Measurements from ENCODE around the gene OSM. TPM values are rescaled to one million over a fixed set of nuclear protein-coding genes. Genes with fewer than 3 reads are reported as not detected.

OSM gene
- total and polyA plus RNA-seq, 2 experiments from 2014 or later: not detected

DNA sequence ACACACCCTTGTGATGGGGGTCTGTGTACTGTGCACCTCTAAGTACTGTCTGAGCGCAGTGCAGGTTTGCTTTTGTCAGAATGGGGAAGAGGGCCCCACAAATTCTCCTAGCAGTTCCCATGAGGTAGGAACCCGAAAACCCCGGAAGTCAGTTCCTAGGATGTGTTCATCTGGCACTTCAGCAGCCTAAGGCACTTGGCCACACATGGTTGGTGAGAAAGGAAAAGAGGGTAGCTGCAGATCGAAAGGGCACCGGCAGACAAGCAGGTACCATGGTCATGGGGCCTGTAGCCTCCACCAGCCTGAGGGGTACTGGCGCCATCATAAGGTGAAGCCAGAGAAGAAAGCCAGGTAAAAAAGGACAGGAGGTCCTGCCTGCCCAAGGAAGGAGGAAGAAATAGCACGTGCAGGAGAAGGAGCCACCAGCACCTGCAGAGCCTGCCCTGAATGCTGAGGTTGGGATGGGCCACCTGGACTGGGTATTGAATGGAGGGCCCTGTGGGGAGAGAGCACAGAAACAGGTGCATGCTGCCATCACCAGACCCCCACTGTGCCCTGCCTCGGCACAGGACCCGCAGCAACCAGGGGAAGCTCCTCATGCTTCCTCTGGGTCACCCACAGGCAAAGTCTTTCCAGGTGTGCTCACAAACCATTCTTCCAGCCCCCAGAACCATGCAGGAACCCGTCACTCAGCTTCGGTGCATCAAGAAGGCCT, 30.8 kb upstream of the OSM start:
- Histone ChIP-seq H4K20me1 (replicated peaks; ENCODE audit: insufficient read depth) (no peaks in the 10 kb centered on the region), H3K4me1 (ENCODE audit: insufficient read depth) (no peaks in the 10 kb centered on the region), H2AFZ (no peak overlapping the region), H3K27ac (ENCODE audit: low read depth) (no peak overlapping the region), H3K4me2 (no peak overlapping the region), H3K4me3 (no peak overlapping the region), H3F3A (replicated peaks; ENCODE audit: low read depth) (no peaks in the 10 kb centered on the region), H3K27me3 (ENCODE audit: insufficient read depth) (no peaks in the 10 kb centered on the region), H3K36me3 (ENCODE audit: insufficient read depth) (no peaks in the 10 kb centered on the region), H3K9me2 (ENCODE audit: insufficient read depth) (no peaks in the 10 kb centered on the region), H3K79me2 (replicated peaks; ENCODE audit: insufficient read depth) (no peaks in the 10 kb centered on the region)
- Mint-ChIP-seq H3K36me3 (ENCODE audit: low read depth) (no peaks in the 10 kb centered on the region; the same call in 2 of the 3 replicates), H3K4me1 (peaks cover 16% of the 10 kb centered on the region), H3K27me3 (ENCODE audit: insufficient read depth, low read depth, poor library complexity) (peaks cover 11% of the 10 kb centered on the region), H3K27ac (no peak overlapping the region), H3K4me3 (no peak overlapping the region), H3K9me3 (no peaks in the 10 kb centered on the region)
- no peak for ATAC-seq
- TF ChIP-seq POLR2AphosphoS5 (IDR thresholded peaks at IDR 0.05; ENCODE audit: low read depth) (no peak), ZNF331 (CRISPR knock-in tag; IDR thresholded peaks at IDR 0.05; ENCODE audit: low read depth) (no peak)
- TF ChIP-seq, protein P1, sequence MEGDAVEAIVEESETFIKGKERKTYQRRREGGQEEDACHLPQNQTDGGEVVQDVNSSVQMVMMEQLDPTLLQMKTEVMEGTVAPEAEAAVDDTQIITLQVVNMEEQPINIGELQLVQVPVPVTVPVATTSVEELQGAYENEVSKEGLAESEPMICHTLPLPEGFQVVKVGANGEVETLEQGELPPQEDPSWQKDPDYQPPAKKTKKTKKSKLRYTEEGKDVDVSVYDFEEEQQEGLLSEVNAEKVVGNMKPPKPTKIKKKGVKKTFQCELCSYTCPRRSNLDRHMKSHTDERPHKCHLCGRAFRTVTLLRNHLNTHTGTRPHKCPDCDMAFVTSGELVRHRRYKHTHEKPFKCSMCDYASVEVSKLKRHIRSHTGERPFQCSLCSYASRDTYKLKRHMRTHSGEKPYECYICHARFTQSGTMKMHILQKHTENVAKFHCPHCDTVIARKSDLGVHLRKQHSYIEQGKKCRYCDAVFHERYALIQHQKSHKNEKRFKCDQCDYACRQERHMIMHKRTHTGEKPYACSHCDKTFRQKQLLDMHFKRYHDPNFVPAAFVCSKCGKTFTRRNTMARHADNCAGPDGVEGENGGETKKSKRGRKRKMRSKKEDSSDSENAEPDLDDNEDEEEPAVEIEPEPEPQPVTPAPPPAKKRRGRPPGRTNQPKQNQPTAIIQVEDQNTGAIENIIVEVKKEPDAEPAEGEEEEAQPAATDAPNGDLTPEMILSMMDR (conservative IDR thresholded peaks at IDR 0.05; ENCODE audit: low read depth in 2 of 2): peak in 1 of 2 experiments; percentile 39; a peak in 1 of 4 replicates
- DNase-seq (ENCODE audit: low spot score): no peak

DNA sequence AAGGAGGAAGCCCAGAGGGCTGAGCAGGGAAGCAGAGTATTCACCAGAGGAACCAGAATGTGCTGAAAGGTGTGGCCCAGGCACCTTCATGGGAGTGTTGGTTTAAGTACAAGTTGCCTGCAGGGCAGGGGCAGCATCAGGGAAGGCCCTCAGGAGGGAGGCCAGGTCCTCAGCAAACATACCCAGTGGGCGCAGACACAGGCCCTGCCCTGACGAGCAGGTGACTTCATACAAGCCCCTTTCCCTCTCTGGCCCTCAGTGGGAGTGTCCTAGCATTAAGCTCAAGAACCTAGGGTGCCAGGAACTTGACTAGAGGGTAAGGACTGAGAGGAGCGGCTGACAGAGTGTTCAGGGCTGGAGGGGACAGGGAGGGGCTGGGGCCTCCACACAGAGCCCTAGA, 30.2 kb upstream of the OSM start:
- Mint-ChIP-seq H3K36me3 (ENCODE audit: low read depth) (no peaks in the 10 kb centered on the region; the same call in 2 of the 3 replicates), H3K9me3 (no peaks in the 10 kb centered on the region), H3K4me3 (no peak overlapping the region; the same call in 2 of the 3 replicates), H3K4me1 (peaks cover 16% of the 10 kb centered on the region), H3K27ac (no peak overlapping the region), H3K27me3 (ENCODE audit: insufficient read depth, low read depth, poor library complexity) (peaks cover 10% of the 10 kb centered on the region)
- H3K9me2 ChIP-seq (ENCODE audit: insufficient read depth): no peaks in the 10 kb centered on the region
- H3F3A ChIP-seq (replicated peaks; ENCODE audit: low read depth): no peaks in the 10 kb centered on the region
- no peak overlapping the region for H3K4me2 ChIP-seq
- no peaks in the 10 kb centered on the region for H3K4me1 ChIP-seq (ENCODE audit: insufficient read depth)
- no peaks in the 10 kb centered on the region for H3K36me3 ChIP-seq (ENCODE audit: insufficient read depth)
- no peaks in the 10 kb centered on the region for H4K20me1 ChIP-seq (replicated peaks; ENCODE audit: insufficient read depth)
- H3K27ac ChIP-seq (ENCODE audit: low read depth): no peak overlapping the region
- no peak for ATAC-seq
- no peak overlapping the region for H3K4me3 ChIP-seq
- H3K27me3 ChIP-seq (ENCODE audit: insufficient read depth): no peaks in the 10 kb centered on the region
- H3K79me2 ChIP-seq (replicated peaks; ENCODE audit: insufficient read depth): no peaks in the 10 kb centered on the region
- no peak overlapping the region for H2AFZ ChIP-seq
- no peak for DNase-seq (ENCODE audit: low spot score)
- TF ChIP-seq, protein P2, sequence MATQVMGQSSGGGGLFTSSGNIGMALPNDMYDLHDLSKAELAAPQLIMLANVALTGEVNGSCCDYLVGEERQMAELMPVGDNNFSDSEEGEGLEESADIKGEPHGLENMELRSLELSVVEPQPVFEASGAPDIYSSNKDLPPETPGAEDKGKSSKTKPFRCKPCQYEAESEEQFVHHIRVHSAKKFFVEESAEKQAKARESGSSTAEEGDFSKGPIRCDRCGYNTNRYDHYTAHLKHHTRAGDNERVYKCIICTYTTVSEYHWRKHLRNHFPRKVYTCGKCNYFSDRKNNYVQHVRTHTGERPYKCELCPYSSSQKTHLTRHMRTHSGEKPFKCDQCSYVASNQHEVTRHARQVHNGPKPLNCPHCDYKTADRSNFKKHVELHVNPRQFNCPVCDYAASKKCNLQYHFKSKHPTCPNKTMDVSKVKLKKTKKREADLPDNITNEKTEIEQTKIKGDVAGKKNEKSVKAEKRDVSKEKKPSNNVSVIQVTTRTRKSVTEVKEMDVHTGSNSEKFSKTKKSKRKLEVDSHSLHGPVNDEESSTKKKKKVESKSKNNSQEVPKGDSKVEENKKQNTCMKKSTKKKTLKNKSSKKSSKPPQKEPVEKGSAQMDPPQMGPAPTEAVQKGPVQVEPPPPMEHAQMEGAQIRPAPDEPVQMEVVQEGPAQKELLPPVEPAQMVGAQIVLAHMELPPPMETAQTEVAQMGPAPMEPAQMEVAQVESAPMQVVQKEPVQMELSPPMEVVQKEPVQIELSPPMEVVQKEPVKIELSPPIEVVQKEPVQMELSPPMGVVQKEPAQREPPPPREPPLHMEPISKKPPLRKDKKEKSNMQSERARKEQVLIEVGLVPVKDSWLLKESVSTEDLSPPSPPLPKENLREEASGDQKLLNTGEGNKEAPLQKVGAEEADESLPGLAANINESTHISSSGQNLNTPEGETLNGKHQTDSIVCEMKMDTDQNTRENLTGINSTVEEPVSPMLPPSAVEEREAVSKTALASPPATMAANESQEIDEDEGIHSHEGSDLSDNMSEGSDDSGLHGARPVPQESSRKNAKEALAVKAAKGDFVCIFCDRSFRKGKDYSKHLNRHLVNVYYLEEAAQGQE (IDR thresholded peaks at IDR 0.05; ENCODE audit: unreplicated experiment): no peak
- no peak for TF ChIP-seq EZH2phosphoT487 (IDR thresholded peaks at IDR 0.05; ENCODE audit: unreplicated experiment)
- TF ChIP-seq, protein P3, sequence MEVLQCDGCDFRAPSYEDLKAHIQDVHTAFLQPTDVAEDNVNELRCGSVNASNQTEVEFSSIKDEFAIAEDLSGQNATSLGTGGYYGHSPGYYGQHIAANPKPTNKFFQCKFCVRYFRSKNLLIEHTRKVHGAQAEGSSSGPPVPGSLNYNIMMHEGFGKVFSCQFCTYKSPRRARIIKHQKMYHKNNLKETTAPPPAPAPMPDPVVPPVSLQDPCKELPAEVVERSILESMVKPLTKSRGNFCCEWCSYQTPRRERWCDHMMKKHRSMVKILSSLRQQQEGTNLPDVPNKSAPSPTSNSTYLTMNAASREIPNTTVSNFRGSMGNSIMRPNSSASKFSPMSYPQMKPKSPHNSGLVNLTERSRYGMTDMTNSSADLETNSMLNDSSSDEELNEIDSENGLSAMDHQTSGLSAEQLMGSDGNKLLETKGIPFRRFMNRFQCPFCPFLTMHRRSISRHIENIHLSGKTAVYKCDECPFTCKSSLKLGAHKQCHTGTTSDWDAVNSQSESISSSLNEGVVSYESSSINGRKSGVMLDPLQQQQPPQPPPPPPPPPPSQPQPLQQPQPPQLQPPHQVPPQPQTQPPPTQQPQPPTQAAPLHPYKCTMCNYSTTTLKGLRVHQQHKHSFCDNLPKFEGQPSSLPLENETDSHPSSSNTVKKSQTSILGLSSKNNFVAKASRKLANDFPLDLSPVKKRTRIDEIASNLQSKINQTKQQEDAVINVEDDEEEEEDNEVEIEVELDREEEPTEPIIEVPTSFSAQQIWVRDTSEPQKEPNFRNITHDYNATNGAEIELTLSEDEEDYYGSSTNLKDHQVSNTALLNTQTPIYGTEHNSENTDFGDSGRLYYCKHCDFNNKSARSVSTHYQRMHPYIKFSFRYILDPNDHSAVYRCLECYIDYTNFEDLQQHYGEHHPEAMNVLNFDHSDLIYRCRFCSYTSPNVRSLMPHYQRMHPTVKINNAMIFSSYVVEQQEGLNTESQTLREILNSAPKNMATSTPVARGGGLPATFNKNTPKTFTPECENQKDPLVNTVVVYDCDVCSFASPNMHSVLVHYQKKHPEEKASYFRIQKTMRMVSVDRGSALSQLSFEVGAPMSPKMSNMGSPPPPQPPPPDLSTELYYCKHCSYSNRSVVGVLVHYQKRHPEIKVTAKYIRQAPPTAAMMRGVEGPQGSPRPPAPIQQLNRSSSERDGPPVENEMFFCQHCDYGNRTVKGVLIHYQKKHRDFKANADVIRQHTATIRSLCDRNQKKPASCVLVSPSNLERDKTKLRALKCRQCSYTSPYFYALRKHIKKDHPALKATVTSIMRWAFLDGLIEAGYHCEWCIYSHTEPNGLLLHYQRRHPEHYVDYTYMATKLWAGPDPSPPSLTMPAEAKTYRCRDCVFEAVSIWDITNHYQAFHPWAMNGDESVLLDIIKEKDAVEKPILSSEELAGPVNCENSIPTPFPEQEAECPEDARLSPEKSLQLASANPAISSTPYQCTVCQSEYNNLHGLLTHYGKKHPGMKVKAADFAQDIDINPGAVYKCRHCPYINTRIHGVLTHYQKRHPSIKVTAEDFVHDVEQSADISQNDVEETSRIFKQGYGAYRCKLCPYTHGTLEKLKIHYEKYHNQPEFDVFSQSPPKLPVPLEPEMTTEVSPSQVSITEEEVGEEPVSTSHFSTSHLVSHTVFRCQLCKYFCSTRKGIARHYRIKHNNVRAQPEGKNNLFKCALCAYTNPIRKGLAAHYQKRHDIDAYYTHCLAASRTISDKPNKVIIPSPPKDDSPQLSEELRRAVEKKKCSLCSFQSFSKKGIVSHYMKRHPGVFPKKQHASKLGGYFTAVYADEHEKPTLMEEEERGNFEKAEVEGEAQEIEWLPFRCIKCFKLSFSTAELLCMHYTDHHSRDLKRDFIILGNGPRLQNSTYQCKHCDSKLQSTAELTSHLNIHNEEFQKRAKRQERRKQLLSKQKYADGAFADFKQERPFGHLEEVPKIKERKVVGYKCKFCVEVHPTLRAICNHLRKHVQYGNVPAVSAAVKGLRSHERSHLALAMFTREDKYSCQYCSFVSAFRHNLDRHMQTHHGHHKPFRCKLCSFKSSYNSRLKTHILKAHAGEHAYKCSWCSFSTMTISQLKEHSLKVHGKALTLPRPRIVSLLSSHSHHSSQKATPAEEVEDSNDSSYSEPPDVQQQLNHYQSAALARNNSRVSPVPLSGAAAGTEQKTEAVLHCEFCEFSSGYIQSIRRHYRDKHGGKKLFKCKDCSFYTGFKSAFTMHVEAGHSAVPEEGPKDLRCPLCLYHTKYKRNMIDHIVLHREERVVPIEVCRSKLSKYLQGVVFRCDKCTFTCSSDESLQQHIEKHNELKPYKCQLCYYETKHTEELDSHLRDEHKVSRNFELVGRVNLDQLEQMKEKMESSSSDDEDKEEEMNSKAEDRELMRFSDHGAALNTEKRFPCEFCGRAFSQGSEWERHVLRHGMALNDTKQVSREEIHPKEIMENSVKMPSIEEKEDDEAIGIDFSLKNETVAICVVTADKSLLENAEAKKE (CRISPR knock-in tag; IDR thresholded peaks at IDR 0.05): no peak
- TF ChIP-seq, protein P4, sequence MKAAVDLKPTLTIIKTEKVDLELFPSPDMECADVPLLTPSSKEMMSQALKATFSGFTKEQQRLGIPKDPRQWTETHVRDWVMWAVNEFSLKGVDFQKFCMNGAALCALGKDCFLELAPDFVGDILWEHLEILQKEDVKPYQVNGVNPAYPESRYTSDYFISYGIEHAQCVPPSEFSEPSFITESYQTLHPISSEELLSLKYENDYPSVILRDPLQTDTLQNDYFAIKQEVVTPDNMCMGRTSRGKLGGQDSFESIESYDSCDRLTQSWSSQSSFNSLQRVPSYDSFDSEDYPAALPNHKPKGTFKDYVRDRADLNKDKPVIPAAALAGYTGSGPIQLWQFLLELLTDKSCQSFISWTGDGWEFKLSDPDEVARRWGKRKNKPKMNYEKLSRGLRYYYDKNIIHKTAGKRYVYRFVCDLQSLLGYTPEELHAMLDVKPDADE (IDR thresholded peaks at IDR 0.05): no peak
- TF ChIP-seq EZH2 (IDR thresholded peaks at IDR 0.05; ENCODE audit: low read depth, unreplicated experiment): no peak

Data from GM23338 (cell line).